Panc1 (cell line): Measurements from ENCODE around the gene CRYBG1.

Experiments
- CTCF ChIP-seq: fragments of 450-650 bp; IDR thresholded peaks from 2 replicates; pipeline ENCODE4 v1.5.1; 2017; ENCODE audit warnings: mild to moderate bottlenecking
- POLR2AphosphoS5 ChIP-seq: IDR thresholded peaks from 2 replicates; pipeline ENCODE4 v1.6.1; 2012; ENCODE audit warnings: mild to moderate bottlenecking, low read depth, low read length, moderate library complexity
- TCF7L2 ChIP-seq: IDR thresholded peaks from 2 replicates; pipeline ENCODE4 v1.6.1; 2011; ENCODE audit warnings: mild to moderate bottlenecking, low read depth, low read length, inconsistent platforms

DNA sequence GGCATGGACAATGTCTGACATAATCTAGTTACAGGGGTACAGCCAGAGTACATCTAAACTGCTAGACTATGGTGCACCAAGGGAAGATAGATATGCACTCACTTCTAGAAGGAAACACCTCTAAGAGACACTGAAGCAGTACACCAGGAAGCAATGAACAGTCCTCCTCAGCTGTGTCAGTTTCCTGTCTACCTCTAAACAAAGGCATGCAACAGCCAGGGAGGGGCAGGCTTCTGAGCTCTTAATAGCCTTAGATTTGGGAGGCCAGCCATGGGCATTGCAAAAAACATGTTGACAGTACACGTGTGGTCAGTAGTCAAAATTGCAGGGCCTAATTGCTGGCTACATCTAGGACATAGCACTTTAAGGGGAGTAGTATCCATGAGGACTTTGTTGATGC, 21.4 kb downstream of the CRYBG1 start:
- no peak; the same call in 1 of the 2 replicates for TF ChIP-seq CTCF
- TF ChIP-seq POLR2AphosphoS5: no peak
- TF ChIP-seq TCF7L2: no peak
